ENCODE measurements around the gene PRSS53.

DNA sequence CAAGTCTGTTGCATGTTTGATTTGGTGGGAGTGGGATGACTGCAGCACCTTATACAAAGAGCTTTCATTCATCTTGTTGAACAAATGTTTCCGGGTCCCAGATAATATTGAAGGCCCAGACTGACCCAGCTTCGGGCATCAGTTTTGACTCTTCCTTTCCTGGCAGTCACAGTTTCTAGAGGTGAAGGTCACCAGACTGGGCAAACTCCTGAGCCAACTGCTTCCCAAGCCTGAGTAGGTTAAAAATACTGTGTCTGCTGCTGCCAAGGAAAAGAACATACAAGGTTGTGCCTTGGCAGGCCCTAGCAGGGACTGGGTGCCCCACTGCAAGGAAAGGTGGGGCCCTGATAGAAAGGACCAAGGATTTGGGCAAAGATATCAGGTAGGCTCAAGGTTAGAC is 24.0 kb upstream of the PRSS53 start:
- TF ChIP-seq, protein P1, sequence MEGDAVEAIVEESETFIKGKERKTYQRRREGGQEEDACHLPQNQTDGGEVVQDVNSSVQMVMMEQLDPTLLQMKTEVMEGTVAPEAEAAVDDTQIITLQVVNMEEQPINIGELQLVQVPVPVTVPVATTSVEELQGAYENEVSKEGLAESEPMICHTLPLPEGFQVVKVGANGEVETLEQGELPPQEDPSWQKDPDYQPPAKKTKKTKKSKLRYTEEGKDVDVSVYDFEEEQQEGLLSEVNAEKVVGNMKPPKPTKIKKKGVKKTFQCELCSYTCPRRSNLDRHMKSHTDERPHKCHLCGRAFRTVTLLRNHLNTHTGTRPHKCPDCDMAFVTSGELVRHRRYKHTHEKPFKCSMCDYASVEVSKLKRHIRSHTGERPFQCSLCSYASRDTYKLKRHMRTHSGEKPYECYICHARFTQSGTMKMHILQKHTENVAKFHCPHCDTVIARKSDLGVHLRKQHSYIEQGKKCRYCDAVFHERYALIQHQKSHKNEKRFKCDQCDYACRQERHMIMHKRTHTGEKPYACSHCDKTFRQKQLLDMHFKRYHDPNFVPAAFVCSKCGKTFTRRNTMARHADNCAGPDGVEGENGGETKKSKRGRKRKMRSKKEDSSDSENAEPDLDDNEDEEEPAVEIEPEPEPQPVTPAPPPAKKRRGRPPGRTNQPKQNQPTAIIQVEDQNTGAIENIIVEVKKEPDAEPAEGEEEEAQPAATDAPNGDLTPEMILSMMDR (conservative IDR thresholded peaks at IDR 0.05; ENCODE audit: low read depth, low read length) = no peak
- TF ChIP-seq EZH2 (IDR thresholded peaks at IDR 0.05; ENCODE audit: low read length, unreplicated experiment) (no peak), EZH2phosphoT487 (IDR thresholded peaks at IDR 0.05; ENCODE audit: borderline replicate concordance, low read length) (no peak)
